ENCODE data around the gene B4GALT2. TPM values are rescaled to one million over a fixed set of nuclear protein-coding genes. Genes with fewer than 3 reads are reported as not detected.

B4GALT2 gene
- total RNA-seq, 2 experiments from 2014 or later: 13.0 to 15.5 TPM

- H3K36me3 Mint-ChIP-seq (ENCODE audit: low read depth): peaks cover 34% of the 10 kb centered on the region
- CTCF ChIA-PET: interaction anchor here (0.7 to 2.1 kb wide), 9 partner anchors 15 to 212 kb away, joined by 3 to 10 read pairs (median 3); partner anchors contain the start of gene IPO13
- H3K27me3 Mint-ChIP-seq: no peaks in the 10 kb centered on the region
- peak overlapping the region; percentile 80 for H3K27ac Mint-ChIP-seq
- peak overlapping the region; percentile 89 for H3K4me3 Mint-ChIP-seq
- DNase-seq: peak; percentile 40
- H3K4me1 Mint-ChIP-seq: peaks cover 63% of the 10 kb centered on the region
- POLR2A ChIA-PET: interaction anchor here (0.5 to 3.5 kb wide), 17 partner anchors 11 to 746 kb away, joined by 3 to 19 read pairs (median 3); partner anchors contain the start of genes CCDC24, ELOVL1, IPO13 and KDM4A
- no peaks in the 10 kb centered on the region for H3K9me3 Mint-ChIP-seq
Measured at GRCh38 chr1:43975249-43975961, 3.6 kb upstream of the B4GALT2 start.

DNA sequence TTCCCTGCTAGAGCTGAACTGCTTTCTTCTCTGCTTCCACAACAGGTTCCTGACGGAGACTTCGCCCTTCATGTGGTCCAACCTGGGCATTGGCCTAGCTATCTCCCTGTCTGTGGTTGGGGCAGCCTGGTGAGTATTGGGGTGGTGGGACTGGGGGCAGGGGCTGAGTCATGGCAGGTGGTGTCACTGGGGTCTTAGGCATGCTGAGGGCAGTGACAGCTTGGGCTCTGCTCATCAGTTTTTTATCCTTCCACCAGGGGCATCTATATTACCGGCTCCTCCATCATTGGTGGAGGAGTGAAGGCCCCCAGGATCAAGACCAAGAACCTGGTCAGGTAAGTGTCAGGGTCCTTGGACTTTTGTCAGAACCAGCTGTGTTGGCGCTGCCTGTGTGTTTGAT lies 3.0 kb upstream of the B4GALT2 start:
- ChIA-PET POLR2A (interaction anchor here (0.8 to 3.5 kb wide), 9 partner anchors 11 to 745 kb away, joined by 3 to 19 read pairs (median 9); partner anchors contain the start of genes CCDC24, ELOVL1, IPO13 and KDM4A), CTCF (interaction anchor here (1.1 to 2.1 kb wide), 6 partner anchors 17 to 212 kb away, joined by 3 to 10 read pairs (median 4); partner anchors contain the start of gene IPO13)
- H3K27me3 Mint-ChIP-seq: no peaks in the 10 kb centered on the region
- no peaks in the 10 kb centered on the region for H3K9me3 Mint-ChIP-seq
- H3K36me3 Mint-ChIP-seq (ENCODE audit: low read depth): peaks cover 34% of the 10 kb centered on the region
- DNase-seq: no peak
- H3K4me1 Mint-ChIP-seq: peaks cover 60% of the 10 kb centered on the region
- H3K4me3 Mint-ChIP-seq: peak overlapping the region; percentile 89
- H3K27ac Mint-ChIP-seq: peak overlapping the region; percentile 80

DNA sequence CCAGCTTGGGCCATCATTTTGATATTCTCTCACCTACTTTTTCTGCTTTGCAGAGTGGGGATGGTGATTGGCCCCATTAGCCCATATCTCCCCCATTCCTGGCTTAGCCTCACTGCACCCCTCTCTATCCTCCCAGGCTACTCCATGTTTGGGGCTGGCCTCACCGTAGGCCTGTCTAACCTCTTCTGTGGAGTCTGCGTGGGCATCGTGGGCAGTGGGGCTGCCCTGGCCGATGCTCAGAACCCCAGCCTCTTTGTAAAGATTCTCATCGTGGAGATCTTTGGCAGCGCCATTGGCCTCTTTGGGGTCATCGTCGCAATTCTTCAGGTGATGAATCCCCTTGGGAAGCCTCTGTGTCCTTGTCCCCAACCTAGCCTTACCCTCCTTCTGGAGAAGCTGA lies 2.1 kb upstream of the B4GALT2 start:
- H3K9me3 Mint-ChIP-seq: no peaks in the 10 kb centered on the region
- no peaks in the 10 kb centered on the region for H3K27me3 Mint-ChIP-seq
- ChIA-PET POLR2A (interaction anchor here (2.4 kb wide), 1 partner anchor 16 kb away, joined by 15 read pairs; no protein-coding TSS in a partner anchor), CTCF (interaction anchor here (1.1 to 2.1 kb wide), 2 partner anchors 30 to 71 kb away, joined by 3 to 10 read pairs; partner anchors contain the start of gene IPO13)
- peaks cover 57% of the 10 kb centered on the region for H3K4me1 Mint-ChIP-seq
- peak overlapping the region; percentile 89 for H3K4me3 Mint-ChIP-seq
- H3K27ac Mint-ChIP-seq: no peak overlapping the region
- no peak for DNase-seq
- H3K36me3 Mint-ChIP-seq (ENCODE audit: low read depth): peaks cover 34% of the 10 kb centered on the region

DNA sequence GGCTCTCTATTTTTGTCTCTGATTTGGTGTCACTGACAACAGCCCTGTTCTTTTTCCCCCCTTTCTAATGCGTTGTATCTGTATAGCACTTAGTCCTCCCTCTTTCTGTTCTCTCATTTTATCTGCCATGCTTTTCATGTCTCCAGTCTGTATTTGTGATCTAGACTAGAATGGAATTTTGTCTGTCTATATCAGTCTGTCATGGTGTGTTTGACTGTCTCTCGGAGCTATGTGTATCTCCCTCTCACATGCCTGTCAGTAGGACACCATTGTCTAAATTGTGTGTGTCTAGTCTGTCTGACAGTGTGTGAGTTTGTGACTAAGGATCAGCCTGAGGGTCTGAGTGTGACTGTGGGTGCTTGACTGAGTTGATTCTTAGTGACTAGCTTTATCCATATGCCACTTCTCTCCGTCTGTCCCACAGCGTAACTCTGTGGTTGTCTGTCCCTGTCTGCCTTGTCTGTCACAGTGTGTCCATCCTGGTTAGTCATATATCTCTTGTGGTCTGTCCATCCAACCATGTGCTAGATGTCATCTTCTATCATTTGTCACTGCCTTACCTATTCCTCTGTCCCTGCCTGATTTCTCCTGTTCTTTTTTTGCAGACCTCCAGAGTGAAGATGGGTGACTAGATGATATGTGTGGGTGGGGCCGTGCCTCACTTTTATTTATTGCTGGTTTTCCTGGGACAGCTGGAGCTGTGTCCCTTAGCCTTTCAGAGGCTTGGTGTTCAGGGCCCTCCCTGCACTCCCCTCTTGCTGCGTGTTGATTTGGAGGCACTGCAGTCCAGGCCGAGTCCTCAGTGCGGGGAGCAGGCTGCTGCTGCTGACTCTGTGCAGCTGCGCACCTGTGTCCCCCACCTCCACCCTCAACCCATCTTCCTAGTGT lies 1.4 kb upstream of the B4GALT2 start:
- no peak overlapping the region for H3K27ac Mint-ChIP-seq
- no peak for DNase-seq
- no peaks in the 10 kb centered on the region for H3K27me3 Mint-ChIP-seq
- H3K36me3 Mint-ChIP-seq (ENCODE audit: low read depth): peaks cover 34% of the 10 kb centered on the region
- H3K9me3 Mint-ChIP-seq: no peaks in the 10 kb centered on the region
- CTCF ChIA-PET: no interaction called here
- H3K4me3 Mint-ChIP-seq: peak overlapping the region; percentile 72
- H3K4me1 Mint-ChIP-seq: peaks cover 60% of the 10 kb centered on the region
- POLR2A ChIA-PET: interaction anchor here (1.0 kb wide), 1 partner anchor 27 kb away, joined by 3 read pairs; no protein-coding TSS in a partner anchor

GRCh38 chr1:43978264-43978550 lies 803 bp upstream of the B4GALT2 start:
- ChIA-PET POLR2A (interaction anchor here (1.0 kb wide), 1 partner anchor 28 kb away, joined by 3 read pairs; no protein-coding TSS in a partner anchor), CTCF (no interaction called here)
- Mint-ChIP-seq H3K27me3 (no peaks in the 10 kb centered on the region), H3K27ac (no peak overlapping the region), H3K4me1 (peaks cover 61% of the 10 kb centered on the region), H3K4me3 (peak overlapping the region; percentile 72), H3K36me3 (ENCODE audit: low read depth) (peaks cover 31% of the 10 kb centered on the region), H3K9me3 (no peaks in the 10 kb centered on the region)
- no peak for DNase-seq

DNA sequence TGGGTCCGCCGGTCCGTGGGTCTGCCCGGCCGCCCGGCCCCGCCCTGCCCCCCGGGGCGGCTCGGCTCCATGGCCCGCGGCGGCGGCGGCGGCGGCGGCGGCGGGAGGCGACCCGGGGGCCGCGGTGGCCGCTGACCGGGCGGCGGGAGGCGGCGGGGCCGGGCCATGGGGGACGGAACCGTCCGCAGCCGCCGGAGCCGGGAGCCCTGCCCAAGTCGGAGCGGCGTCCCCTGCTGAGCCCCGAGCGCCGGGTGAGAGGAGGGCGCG lies 184 bp downstream of the B4GALT2 start:
- H3K4me3 Mint-ChIP-seq: no peak overlapping the region
- H3K4me1 Mint-ChIP-seq: peaks cover 51% of the 10 kb centered on the region
- H3K27me3 Mint-ChIP-seq: no peaks in the 10 kb centered on the region
- H3K36me3 Mint-ChIP-seq (ENCODE audit: low read depth): peaks cover 25% of the 10 kb centered on the region
- DNase-seq: no peak
- no peak overlapping the region for H3K27ac Mint-ChIP-seq
- ChIA-PET CTCF (no interaction called here), POLR2A (interaction anchor here (1.3 kb wide), 1 partner anchor 9 kb away, joined by 4 read pairs; the partner anchor contains the start of gene DPH2)
- no peaks in the 10 kb centered on the region for H3K9me3 Mint-ChIP-seq

DNA sequence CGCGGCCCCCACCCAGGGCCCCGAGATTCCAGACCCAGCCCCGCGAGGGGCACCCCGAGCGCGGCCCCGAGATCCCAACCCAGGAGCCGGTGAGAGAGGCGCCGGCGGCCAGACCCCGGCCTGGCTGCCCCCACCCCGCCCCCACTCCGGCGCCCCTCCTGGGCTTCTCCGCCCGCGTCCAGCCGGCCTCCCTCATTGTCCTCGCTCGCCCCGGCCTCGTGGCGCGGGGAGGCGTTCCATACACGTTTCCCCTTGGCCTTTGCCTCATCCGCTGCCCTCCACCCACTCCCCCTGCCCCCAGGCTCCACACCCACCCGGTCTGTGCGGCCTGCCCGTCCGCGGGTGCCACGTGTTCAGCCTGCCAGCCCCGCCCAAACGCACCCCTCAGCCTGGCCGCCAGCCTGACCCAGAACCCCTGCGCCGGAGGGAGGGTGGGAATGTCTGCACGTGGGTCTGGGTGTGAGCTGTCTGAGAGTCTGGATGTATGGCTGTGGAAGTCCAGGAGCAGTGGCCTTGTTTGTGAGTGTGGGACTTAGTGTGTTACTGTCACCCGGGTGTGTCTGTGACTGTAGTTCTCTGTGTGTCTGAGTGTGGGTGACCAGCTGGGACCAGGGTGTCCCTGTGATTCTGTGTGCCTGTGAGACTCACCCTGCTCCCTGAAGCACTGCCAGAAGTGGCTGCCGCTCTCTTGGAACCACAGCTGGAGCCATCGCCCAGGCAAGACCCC lies 681 bp downstream of the B4GALT2 start:
- Mint-ChIP-seq H3K9me3 (no peaks in the 10 kb centered on the region), H3K27me3 (no peaks in the 10 kb centered on the region), H3K27ac (peak overlapping the region; percentile 44), H3K36me3 (ENCODE audit: low read depth) (peaks cover 25% of the 10 kb centered on the region), H3K4me3 (peak overlapping the region; percentile 79), H3K4me1 (peaks cover 46% of the 10 kb centered on the region)
- ChIA-PET POLR2A (interaction anchor here (1.3 kb wide), 1 partner anchor 10 kb away, joined by 4 read pairs; the partner anchor contains the start of gene DPH2), CTCF (interaction anchor here (0.9 kb wide), 1 partner anchor 25 kb away, joined by 4 read pairs; no protein-coding TSS in a partner anchor)
- DNase-seq: no peak

- H3K27ac Mint-ChIP-seq: peak overlapping the region; percentile 44
- peak overlapping the region; percentile 79 for H3K4me3 Mint-ChIP-seq
Measured at GRCh38 chr1:43980255-43981134, 1.5 kb downstream of the B4GALT2 start.

GRCh38 chr1:43981135-43981491 lies 2.1 kb downstream of the B4GALT2 start:
- Mint-ChIP-seq H3K27me3 (no peaks in the 10 kb centered on the region), H3K4me1 (peaks cover 41% of the 10 kb centered on the region), H3K36me3 (ENCODE audit: low read depth) (peaks cover 21% of the 10 kb centered on the region), H3K4me3 (peak overlapping the region; percentile 12), H3K27ac (no peak overlapping the region), H3K9me3 (no peaks in the 10 kb centered on the region)
- ChIA-PET POLR2A (no interaction called here), CTCF (no interaction called here)
- DNase-seq: no peak

More at GRCh38 chr1:43980255-43981134, 1.5 kb downstream of the B4GALT2 start:
- Mint-ChIP-seq H3K27me3 (no peaks in the 10 kb centered on the region), H3K4me1 (peaks cover 45% of the 10 kb centered on the region), H3K36me3 (ENCODE audit: low read depth) (peaks cover 25% of the 10 kb centered on the region), H3K9me3 (no peaks in the 10 kb centered on the region)
- ChIA-PET CTCF (interaction anchor here (0.9 kb wide), 1 partner anchor 24 kb away, joined by 4 read pairs; no protein-coding TSS in a partner anchor), POLR2A (interaction anchor here (1.3 kb wide), 1 partner anchor 11 kb away, joined by 4 read pairs; the partner anchor contains the start of gene DPH2)
- no peak for DNase-seq

- DNase-seq: no peak
- H3K27me3 Mint-ChIP-seq: no peaks in the 10 kb centered on the region
- H3K4me3 Mint-ChIP-seq: no peak overlapping the region
- H3K9me3 Mint-ChIP-seq: no peaks in the 10 kb centered on the region
- ChIA-PET CTCF (no interaction called here), POLR2A (no interaction called here)
- H3K27ac Mint-ChIP-seq: no peak overlapping the region
- H3K36me3 Mint-ChIP-seq (ENCODE audit: low read depth): peaks cover 16% of the 10 kb centered on the region
- peaks cover 36% of the 10 kb centered on the region for H3K4me1 Mint-ChIP-seq
Measured at GRCh38 chr1:43981636-43982035, 2.6 kb downstream of the B4GALT2 start.

GRCh38 chr1:43982241-43982640 lies 3.2 kb downstream of the B4GALT2 start:
- Mint-ChIP-seq H3K9me3 (no peaks in the 10 kb centered on the region), H3K4me3 (no peak overlapping the region), H3K27ac (no peak overlapping the region), H3K27me3 (no peaks in the 10 kb centered on the region), H3K4me1 (peaks cover 30% of the 10 kb centered on the region), H3K36me3 (ENCODE audit: low read depth) (peaks cover 10% of the 10 kb centered on the region)
- ChIA-PET CTCF (no interaction called here), POLR2A (no interaction called here)
- DNase-seq: no peak

DNA sequence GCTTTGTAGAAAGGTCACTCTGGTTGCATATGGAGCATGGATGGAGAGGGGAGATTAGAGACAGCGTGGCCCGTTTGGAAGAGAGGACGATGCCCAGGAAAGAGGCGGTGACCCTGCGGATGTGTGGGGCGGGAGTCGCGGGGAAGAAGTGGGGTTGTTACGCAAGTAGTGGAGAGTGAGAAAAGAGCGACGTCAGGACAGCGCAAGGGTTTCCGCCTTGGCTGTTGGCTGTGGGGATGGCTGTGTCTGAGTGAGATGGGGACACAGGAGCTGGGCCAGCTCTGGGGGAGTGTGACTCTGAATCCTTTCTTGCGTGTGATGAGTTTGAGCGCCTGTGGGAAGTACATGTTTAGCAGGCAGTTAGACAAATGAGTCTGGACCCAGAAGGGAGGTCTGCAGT lies 3.8 kb downstream of the B4GALT2 start:
- ChIA-PET CTCF (no interaction called here), POLR2A (no interaction called here)
- Mint-ChIP-seq H3K36me3 (ENCODE audit: low read depth) (peaks cover 4% of the 10 kb centered on the region), H3K4me1 (peaks cover 24% of the 10 kb centered on the region), H3K4me3 (no peak overlapping the region), H3K27ac (no peak overlapping the region), H3K9me3 (no peaks in the 10 kb centered on the region), H3K27me3 (no peaks in the 10 kb centered on the region)
- DNase-seq: no peak

Data from activated CD4-positive, alpha-beta memory T cell treated with anti-CD3 and anti-CD28 coated beads, Interleukin-2, amount 10 ng/mL, durations not matched to agents 7 days and 5 days (primary cell).